Keratinocyte (primary cell): ENCODE results near the gene ARHGAP6. TPM values are rescaled to one million over a fixed set of nuclear protein-coding genes. Genes with fewer than 3 reads are reported as not detected.

ENCODE experiments used
- DNase-seq: peaks from one replicate; pipeline ENCODE4 v3.0.0-alpha.2; 2011; ENCODE audit warnings: low read depth, missing footprints, low spot score
- FAIRE-seq: peaks from 2 replicates; lab custom pipeline; 2011; peaks lifted over from hg19 to GRCh38; lab: Jason Lieb, UNC
- H2AFZ ChIP-seq: 2 replicates; pipeline ENCODE4 v1.6.0; 2012; ENCODE audit warnings: low read length, control low read depth, inconsistent platforms; ENCODE audit not compliant: control insufficient read depth
- H3K27ac ChIP-seq: 2 replicates; pipeline ENCODE4 v1.5.1; 2011; ENCODE audit warnings: low read length; ENCODE audit not compliant: control insufficient read depth, insufficient read depth
- H3K27me3 ChIP-seq: 3 replicates; pipeline ENCODE4 v1.6.0; 2011; ENCODE audit warnings: low read length; ENCODE audit not compliant: control insufficient read depth, insufficient read depth; ENCODE audit errors: extremely low read depth
- H3K36me3 ChIP-seq, 2 experiments: 2 replicates in 1 of 2; 3 replicates in 1 of 2; pipeline ENCODE4 v1.5.1; 2011; ENCODE audit warnings: low read length in 2 of 2, mild to moderate bottlenecking in 1 of 2; ENCODE audit not compliant: control insufficient read depth in 2 of 2, insufficient read depth in 2 of 2; ENCODE audit errors: extremely low read depth in 1 of 2
- H3K4me1 ChIP-seq: 3 replicates; pipeline ENCODE4 v1.5.1; 2011; ENCODE audit warnings: low read length; ENCODE audit not compliant: control insufficient read depth, insufficient read depth; ENCODE audit errors: extremely low read depth
- H3K4me2 ChIP-seq: 3 replicates; pipeline ENCODE4 v1.6.0; 2011; ENCODE audit warnings: low read depth, low read length; ENCODE audit not compliant: control insufficient read depth, insufficient read depth; ENCODE audit errors: extremely low read depth
- H3K4me3 ChIP-seq, 3 experiments: fragments of 200-600 bp in 1 of 3; sonication (generic) in 1 of 3; 2 replicates in 2 of 3; 3 replicates in 1 of 3; pipeline ENCODE4 v1.5.1; 2011 to 2016; ENCODE audit warnings: low read length in 3 of 3, mild to moderate bottlenecking in 3 of 3, control low read depth in 2 of 3, inconsistent platforms in 1 of 3, low read depth in 1 of 3, mixed read lengths in 1 of 3, mixed run types in 1 of 3, moderate library complexity in 1 of 3; ENCODE audit not compliant: control insufficient read depth in 2 of 3, insufficient read depth in 2 of 3; ENCODE audit errors: extremely low read depth in 1 of 3
- H3K79me2 ChIP-seq: 2 replicates; pipeline ENCODE4 v1.6.0; 2012; ENCODE audit warnings: low read length; ENCODE audit not compliant: control insufficient read depth, insufficient read depth
- H3K9ac ChIP-seq: 3 replicates; pipeline ENCODE4 v1.6.0; 2011; ENCODE audit warnings: low read length; ENCODE audit not compliant: control insufficient read depth, insufficient read depth; ENCODE audit errors: extremely low read depth
- H3K9me1 ChIP-seq: 3 replicates; pipeline ENCODE4 v1.6.0; 2011; ENCODE audit warnings: low read length; ENCODE audit not compliant: control insufficient read depth, insufficient read depth; ENCODE audit errors: extremely low read depth
- H3K9me3 ChIP-seq: 2 replicates; pipeline ENCODE4 v1.5.1; 2012; ENCODE audit warnings: low read depth, low read length; ENCODE audit not compliant: control insufficient read depth
- H4K20me1 ChIP-seq: 3 replicates; pipeline ENCODE4 v1.6.0; 2011; ENCODE audit warnings: low read length; ENCODE audit not compliant: control insufficient read depth, insufficient read depth; ENCODE audit errors: extremely low read depth
- EZH2 ChIP-seq: IDR thresholded peaks from one replicate; pipeline ENCODE4 v1.6.1; 2012; ENCODE audit warnings: inconsistent platforms, mild to moderate bottlenecking, low read length, moderate library complexity
- dilution Hi-C: fragments of 300-500 bp; cut with MboI; formaldehyde crosslinking; loops from one replicate; pipeline ENCODE4 v1.7.0; 2020; ENCODE audit warnings: low sequenced_read_pairs; ENCODE audit not compliant: extremely low pct_ligation_motif_present
- polyA plus RNA-seq, 5 experiments: library from polyadenylated mRNA; depleted of rRNA in 3 of 5; stranded (reverse) in 3 of 5; stranded (forward) in 1 of 5; unstranded in 1 of 5; fragments of >200 nt; gene quantifications; 1 replicate in 1 of 5; 2 replicates in 3 of 5; 3 replicates in 1 of 5; pipeline versions ENCODE4 v1.2.1 to v1.2.3, GENCODE V29; 2011 to 2012; ENCODE audit warnings: missing spikeins in 2 of 5, low read depth in 1 of 5, low replicate concordance in 1 of 5
- small RNA-seq, 3 experiments: library from RNA; depleted of rRNA; stranded (forward); fragments of <200 nt; gene quantifications; one replicate each; pipeline ENCODE3, GENCODE V24; 2012; ENCODE audit warnings: low read depth in 3 of 3, low replicate concordance in 1 of 3; ENCODE audit not compliant: insufficient read length in 3 of 3
- TF ChIP-seq, protein P1 (sequence below), 3 experiments: IDR thresholded peaks in 1 of 3; conservative IDR thresholded peaks in 1 of 3; optimal IDR thresholded peaks in 1 of 3; 2 replicates in 2 of 3; 3 replicates in 1 of 3; pipeline versions ENCODE3 to v1.5.1; 2011; ENCODE audit warnings: low read length in 3 of 3, mild to moderate bottlenecking in 3 of 3, moderate library complexity in 2 of 3, control low read depth in 1 of 3, inconsistent platforms in 1 of 3; ENCODE audit not compliant: insufficient read depth in 2 of 3; ENCODE audit errors: extremely low read depth in 1 of 3

ARHGAP6 gene
- polyA plus RNA-seq, 1 donor (not counting 4 experiments of a cell fraction or from before 2014, with no cell fraction given): 0.01 TPM

DNA sequence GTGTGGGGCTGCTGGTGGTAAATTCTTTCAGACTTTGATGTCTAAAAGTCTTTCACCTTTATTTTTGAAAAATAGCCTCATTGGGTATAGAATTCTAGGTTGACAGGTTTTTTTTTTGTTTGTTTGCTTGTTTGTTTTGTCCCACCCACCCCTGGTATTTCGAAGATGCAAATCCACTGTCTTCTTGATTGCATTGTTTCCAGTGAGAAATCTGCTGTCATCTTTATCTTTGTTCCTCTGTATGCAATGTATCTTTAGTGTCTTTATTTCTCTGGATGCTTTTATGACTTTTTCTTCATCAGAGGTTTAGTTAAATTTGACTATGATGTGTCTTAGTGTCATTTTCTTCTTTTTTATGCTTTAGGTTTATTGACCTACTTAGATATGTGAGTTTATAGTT, 575.9 kb downstream of the ARHGAP6 start:
- TF ChIP-seq, protein P1, sequence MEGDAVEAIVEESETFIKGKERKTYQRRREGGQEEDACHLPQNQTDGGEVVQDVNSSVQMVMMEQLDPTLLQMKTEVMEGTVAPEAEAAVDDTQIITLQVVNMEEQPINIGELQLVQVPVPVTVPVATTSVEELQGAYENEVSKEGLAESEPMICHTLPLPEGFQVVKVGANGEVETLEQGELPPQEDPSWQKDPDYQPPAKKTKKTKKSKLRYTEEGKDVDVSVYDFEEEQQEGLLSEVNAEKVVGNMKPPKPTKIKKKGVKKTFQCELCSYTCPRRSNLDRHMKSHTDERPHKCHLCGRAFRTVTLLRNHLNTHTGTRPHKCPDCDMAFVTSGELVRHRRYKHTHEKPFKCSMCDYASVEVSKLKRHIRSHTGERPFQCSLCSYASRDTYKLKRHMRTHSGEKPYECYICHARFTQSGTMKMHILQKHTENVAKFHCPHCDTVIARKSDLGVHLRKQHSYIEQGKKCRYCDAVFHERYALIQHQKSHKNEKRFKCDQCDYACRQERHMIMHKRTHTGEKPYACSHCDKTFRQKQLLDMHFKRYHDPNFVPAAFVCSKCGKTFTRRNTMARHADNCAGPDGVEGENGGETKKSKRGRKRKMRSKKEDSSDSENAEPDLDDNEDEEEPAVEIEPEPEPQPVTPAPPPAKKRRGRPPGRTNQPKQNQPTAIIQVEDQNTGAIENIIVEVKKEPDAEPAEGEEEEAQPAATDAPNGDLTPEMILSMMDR (optimal IDR thresholded peaks at IDR 0.05 in 1 of 3, IDR thresholded peaks at IDR 0.05 in 1 of 3, conservative IDR thresholded peaks at IDR 0.05 in 1 of 3; ENCODE audit: extremely low read depth in 1 of 3, insufficient read depth in 2 of 3, low read length in 3 of 3): no peak
- TF ChIP-seq EZH2: no peak
- H3K9me1 ChIP-seq: no peaks in the 10 kb centered on the region
- FAIRE-seq: no peak

More for the DNA sequence above, 575.9 kb downstream of the ARHGAP6 start:
- dilution Hi-C loops: no loop called here
- DNase-seq: no peak
- Histone ChIP-seq H3K79me2 (no peaks in the 10 kb centered on the region), H3K36me3 (no peaks in the 10 kb centered on the region), H3K4me1 (no peaks in the 10 kb centered on the region), H3K27ac (no peak overlapping the region), H3K4me2 (no peak overlapping the region), H3K27me3 (no peaks in the 10 kb centered on the region), H3K9ac (no peak overlapping the region), H2AFZ (no peak overlapping the region), H4K20me1 (no peaks in the 10 kb centered on the region), H3K9me3 (no peaks in the 10 kb centered on the region), H3K4me3 (no peak overlapping the region)

Small RNA genes lying within 50 kb of the gene (small RNA-seq; reads per million reads assigned to genes)
- gene MIR548AX: 0 reads per million in 3 experiments
- gene RF00019: 0 reads per million in 3 experiments
- gene RF02271: 0 reads per million in 3 experiments

Other genes starting within 250 kb of the ARHGAP6 start
- gene MSL3, start 92.3 kb upstream of the ARHGAP6 start, polyA plus RNA-seq: 24.3 to 30.7 TPM (median 26.9 TPM) in 3 replicates